ENCODE data around the gene SOAT2. TPM values are rescaled to one million over a fixed set of nuclear protein-coding genes. Genes with fewer than 3 reads are reported as not detected.

The SOAT2 gene
- total RNA-seq, 1 experiment from 2014 or later = not detected

DNA sequence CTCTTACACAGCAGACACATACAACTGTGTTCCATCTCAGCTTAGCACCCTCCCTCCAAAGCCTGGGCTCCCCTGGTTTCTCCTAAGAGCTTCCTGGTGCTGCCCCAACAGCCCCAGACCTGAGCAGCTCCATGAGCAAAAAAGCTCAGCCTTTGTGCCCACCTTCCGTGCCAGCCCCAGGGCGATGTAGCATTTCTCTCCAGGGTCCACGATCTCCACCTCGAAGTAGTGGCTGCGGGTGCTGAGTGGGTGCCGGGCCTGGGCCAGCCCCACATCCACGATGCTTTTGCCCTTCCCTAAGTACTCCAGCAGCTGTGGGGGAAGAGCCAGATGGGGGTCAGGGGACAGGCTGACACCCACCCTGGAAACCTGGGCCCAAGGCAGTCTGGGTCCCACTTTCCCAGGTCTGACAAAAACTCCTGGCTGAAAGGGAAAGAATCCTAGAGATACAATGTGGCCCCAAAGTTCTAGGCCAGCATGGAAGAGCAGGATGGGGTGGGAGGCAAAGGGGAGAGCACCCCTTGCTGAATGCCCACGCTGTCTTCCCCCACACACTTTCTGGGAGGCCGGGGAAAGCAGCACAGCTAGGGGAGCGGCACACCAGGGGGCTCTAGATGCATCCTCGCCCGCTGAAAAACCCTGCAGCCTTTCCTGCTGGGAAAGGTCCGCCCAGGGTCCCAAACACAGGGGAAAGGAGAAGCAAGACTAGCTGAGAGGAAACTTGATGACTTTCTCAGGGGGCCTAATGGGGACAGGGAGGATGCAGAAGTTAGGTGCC lies 35.1 kb upstream of the SOAT2 start:
- ATAC-seq (no peak), DNase-seq (ENCODE audit: low read depth, low spot score) (no peak)
- H3K27ac ChIP-seq (ENCODE audit: low read length) = no peak overlapping the region
- intact Hi-C loops (cut with micrococcal nuclease; ENCODE audit: unreplicated experiment) = loop anchor here (10.0 kb wide), 1 partner anchor 87 kb away; no protein-coding TSS in a partner anchor
- H3K4me1 ChIP-seq (ENCODE audit: control insufficient read depth, insufficient read depth, low read length) = no peaks in the 10 kb centered on the region; the same call in 1 of the 2 replicates
- no TSS peak for BruUV-seq (replicated peaks)
- no peaks in the 10 kb centered on the region for H3K9me3 ChIP-seq (ENCODE audit: control insufficient read depth, insufficient read depth, low read depth, low read length)
- TF ChIP-seq, protein P1, sequence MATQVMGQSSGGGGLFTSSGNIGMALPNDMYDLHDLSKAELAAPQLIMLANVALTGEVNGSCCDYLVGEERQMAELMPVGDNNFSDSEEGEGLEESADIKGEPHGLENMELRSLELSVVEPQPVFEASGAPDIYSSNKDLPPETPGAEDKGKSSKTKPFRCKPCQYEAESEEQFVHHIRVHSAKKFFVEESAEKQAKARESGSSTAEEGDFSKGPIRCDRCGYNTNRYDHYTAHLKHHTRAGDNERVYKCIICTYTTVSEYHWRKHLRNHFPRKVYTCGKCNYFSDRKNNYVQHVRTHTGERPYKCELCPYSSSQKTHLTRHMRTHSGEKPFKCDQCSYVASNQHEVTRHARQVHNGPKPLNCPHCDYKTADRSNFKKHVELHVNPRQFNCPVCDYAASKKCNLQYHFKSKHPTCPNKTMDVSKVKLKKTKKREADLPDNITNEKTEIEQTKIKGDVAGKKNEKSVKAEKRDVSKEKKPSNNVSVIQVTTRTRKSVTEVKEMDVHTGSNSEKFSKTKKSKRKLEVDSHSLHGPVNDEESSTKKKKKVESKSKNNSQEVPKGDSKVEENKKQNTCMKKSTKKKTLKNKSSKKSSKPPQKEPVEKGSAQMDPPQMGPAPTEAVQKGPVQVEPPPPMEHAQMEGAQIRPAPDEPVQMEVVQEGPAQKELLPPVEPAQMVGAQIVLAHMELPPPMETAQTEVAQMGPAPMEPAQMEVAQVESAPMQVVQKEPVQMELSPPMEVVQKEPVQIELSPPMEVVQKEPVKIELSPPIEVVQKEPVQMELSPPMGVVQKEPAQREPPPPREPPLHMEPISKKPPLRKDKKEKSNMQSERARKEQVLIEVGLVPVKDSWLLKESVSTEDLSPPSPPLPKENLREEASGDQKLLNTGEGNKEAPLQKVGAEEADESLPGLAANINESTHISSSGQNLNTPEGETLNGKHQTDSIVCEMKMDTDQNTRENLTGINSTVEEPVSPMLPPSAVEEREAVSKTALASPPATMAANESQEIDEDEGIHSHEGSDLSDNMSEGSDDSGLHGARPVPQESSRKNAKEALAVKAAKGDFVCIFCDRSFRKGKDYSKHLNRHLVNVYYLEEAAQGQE (IDR thresholded peaks at IDR 0.05; ENCODE audit: insufficient read depth in 1 of 2, low read depth in 2 of 2, low read length in 1 of 2) = no peak
- TF ChIP-seq POLR2AphosphoS5 (IDR thresholded peaks at IDR 0.05; ENCODE audit: low read depth, low read length) (no peak), SIN3A (IDR thresholded peaks at IDR 0.05; ENCODE audit: borderline replicate concordance, insufficient read depth, low read depth, low read length) (no peak)
- in situ Hi-C loops (cut with HindIII; ENCODE audit: low pct_unique_long_range_greater_than_20kb, low sequenced_read_pairs) = no loop called here
- ChIA-PET CTCF (no interaction called here), POLR2A (no interaction called here)
- no peaks in the 10 kb centered on the region for H3K36me3 ChIP-seq (ENCODE audit: control insufficient read depth, insufficient read depth, low read length)
- no peaks in the 10 kb centered on the region for H3K27me3 ChIP-seq (ENCODE audit: control insufficient read depth, insufficient read depth, low read length)
- no peak overlapping the region for H3K4me3 ChIP-seq (ENCODE audit: low read depth in 2 of 2, low read length in 2 of 2)

DNA sequence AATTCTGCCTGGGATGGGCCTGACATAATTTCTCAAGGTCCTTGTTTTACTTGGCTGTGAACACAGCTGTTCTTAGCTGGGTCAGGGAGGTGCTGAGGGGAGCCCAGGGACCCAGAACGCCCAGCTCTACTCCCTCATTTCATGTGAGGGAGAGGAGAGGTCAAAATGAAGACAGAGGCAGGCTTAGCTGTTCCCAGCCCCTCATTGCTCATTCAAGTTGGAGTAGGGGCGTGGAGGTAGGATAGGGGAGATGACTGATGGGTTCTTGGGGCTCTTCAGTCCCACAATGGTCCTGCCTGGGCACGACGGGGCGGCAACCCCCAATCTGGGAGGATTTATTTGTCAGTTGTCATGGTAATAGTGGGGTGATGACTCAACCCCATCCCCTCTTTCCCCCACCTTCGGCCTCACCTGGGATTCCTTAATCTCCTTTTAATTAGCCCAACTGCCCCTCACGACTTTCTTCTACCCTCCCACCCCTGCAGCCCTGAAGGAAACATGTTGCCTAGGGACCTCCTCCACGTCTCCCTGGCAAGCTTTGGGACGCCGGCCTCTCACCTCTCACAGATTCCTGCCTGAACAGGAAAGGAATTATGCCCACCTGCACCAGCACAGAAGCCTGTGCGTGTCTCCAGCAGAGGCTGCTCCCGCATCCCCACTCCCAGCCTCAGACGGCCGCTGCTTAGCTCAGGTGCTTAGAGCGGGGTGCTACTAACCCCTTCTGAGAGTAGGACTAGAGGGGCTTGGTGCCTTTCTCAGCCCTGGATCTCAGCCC lies 34.3 kb upstream of the SOAT2 start:
- Histone ChIP-seq H3K4me1 (ENCODE audit: control insufficient read depth, insufficient read depth, low read length) (no peaks in the 10 kb centered on the region), H3K4me3 (ENCODE audit: low read depth in 2 of 2, low read length in 2 of 2) (no peak overlapping the region), H3K27ac (ENCODE audit: low read length) (no peak overlapping the region), H3K9me3 (ENCODE audit: control insufficient read depth, insufficient read depth, low read depth, low read length) (no peaks in the 10 kb centered on the region), H3K27me3 (ENCODE audit: control insufficient read depth, insufficient read depth, low read length) (no peaks in the 10 kb centered on the region), H3K36me3 (ENCODE audit: control insufficient read depth, insufficient read depth, low read length) (no peaks in the 10 kb centered on the region)
- ATAC-seq = no peak
- in situ Hi-C loops (cut with HindIII; ENCODE audit: low pct_unique_long_range_greater_than_20kb, low sequenced_read_pairs) (no loop called here), intact Hi-C loops (cut with micrococcal nuclease; ENCODE audit: unreplicated experiment) (loop anchor here (10.0 kb wide), 1 partner anchor 86 kb away; no protein-coding TSS in a partner anchor)
- BruUV-seq (replicated peaks) = no TSS peak
- CTCF ChIA-PET = interaction anchor here (0.7 kb wide), 1 partner anchor 106 kb away, joined by 3 read pairs; no protein-coding TSS in a partner anchor
- DNase-seq (ENCODE audit: low read depth, low spot score) = no peak
- POLR2A ChIA-PET = no interaction called here
- TF ChIP-seq SIN3A (IDR thresholded peaks at IDR 0.05; ENCODE audit: borderline replicate concordance, insufficient read depth, low read depth, low read length) (no peak), TCF7L2 (IDR thresholded peaks at IDR 0.05; ENCODE audit: low read depth, low read length) (no peak)
- TF ChIP-seq, protein P2, sequence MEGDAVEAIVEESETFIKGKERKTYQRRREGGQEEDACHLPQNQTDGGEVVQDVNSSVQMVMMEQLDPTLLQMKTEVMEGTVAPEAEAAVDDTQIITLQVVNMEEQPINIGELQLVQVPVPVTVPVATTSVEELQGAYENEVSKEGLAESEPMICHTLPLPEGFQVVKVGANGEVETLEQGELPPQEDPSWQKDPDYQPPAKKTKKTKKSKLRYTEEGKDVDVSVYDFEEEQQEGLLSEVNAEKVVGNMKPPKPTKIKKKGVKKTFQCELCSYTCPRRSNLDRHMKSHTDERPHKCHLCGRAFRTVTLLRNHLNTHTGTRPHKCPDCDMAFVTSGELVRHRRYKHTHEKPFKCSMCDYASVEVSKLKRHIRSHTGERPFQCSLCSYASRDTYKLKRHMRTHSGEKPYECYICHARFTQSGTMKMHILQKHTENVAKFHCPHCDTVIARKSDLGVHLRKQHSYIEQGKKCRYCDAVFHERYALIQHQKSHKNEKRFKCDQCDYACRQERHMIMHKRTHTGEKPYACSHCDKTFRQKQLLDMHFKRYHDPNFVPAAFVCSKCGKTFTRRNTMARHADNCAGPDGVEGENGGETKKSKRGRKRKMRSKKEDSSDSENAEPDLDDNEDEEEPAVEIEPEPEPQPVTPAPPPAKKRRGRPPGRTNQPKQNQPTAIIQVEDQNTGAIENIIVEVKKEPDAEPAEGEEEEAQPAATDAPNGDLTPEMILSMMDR (IDR thresholded peaks at IDR 0.05) = no peak
- TF ChIP-seq, protein P1 (IDR thresholded peaks at IDR 0.05; ENCODE audit: insufficient read depth in 1 of 2, low read depth in 2 of 2, low read length in 1 of 2) = no peak

Measured in Panc1 (cell line).